Measurements from ENCODE around the gene MKLN1. TPM values are rescaled to one million over a fixed set of nuclear protein-coding genes. Genes with fewer than 3 reads are reported as not detected.

Gene MKLN1
- total and polyA plus RNA-seq, 2 of the 4 experiments (the other 2 are of a cell fraction), result 17.5 to 52.0 TPM

GRCh38 chr7:131471250-131472004 lies 143.8 kb downstream of the MKLN1 start:
- Histone ChIP-seq H3K14ac (replicated peaks; ENCODE audit: low read depth, low read length) (no peak overlapping the region), H2AK9ac (replicated peaks; ENCODE audit: low read depth, low read length, poor library complexity) (no peak overlapping the region), H4K91ac (ENCODE audit: insufficient read depth, low read depth, low read length) (no peak overlapping the region), H3K9ac (ENCODE audit: low read depth, low read length) (no peak overlapping the region), H3K79me1 (ENCODE audit: low read depth in 1 of 2, low read length in 2 of 2) (peaks cover 3 to 4% of the 10 kb centered on the region in 2 experiments; a peak in 2 of 4 replicates), H3K36me3 (ENCODE audit: control insufficient read depth, insufficient read depth, low read length) (peaks cover 29% of the 10 kb centered on the region), H3K18ac (ENCODE audit: low read depth, low read length) (no peak overlapping the region), H2AFZ (replicated peaks; ENCODE audit: low read length, poor library complexity) (no peak overlapping the region), H3K4me3 (ENCODE audit: insufficient read depth, low read depth, low read length) (no peak overlapping the region), H2BK15ac (ENCODE audit: low read depth, low read length) (no peak overlapping the region), H3K23ac (ENCODE audit: low read depth, low read length) (no peak overlapping the region), H3K9me1 (ENCODE audit: insufficient read depth, low read length) (no peaks in the 10 kb centered on the region), H3K4me2 (ENCODE audit: low read depth, low read length) (no peak overlapping the region), H3K4ac (ENCODE audit: low read depth, low read length) (no peak overlapping the region), H3K56ac (ENCODE audit: extremely low read depth, insufficient read depth, low read length) (no peak overlapping the region), H2AK5ac (ENCODE audit: low read depth, low read length) (no peak overlapping the region), H3K9me3 (ENCODE audit: control insufficient read depth, insufficient read depth, low read length) (no peaks in the 10 kb centered on the region), H2BK20ac (ENCODE audit: low read depth, low read length) (no peak overlapping the region), H2BK120ac (ENCODE audit: low read depth, low read length) (no peak overlapping the region), H4K20me1 (ENCODE audit: insufficient read depth, low read length) (no peaks in the 10 kb centered on the region), H3K27ac (ENCODE audit: insufficient read depth, low read length) (no peak overlapping the region), H3K27me3 (ENCODE audit: control insufficient read depth, insufficient read depth, low read length) (no peaks in the 10 kb centered on the region), H3K4me1 (ENCODE audit: control insufficient read depth, insufficient read depth, low read length) (no peaks in the 10 kb centered on the region), H4K8ac (ENCODE audit: low read depth in 2 of 2, low read length in 2 of 2) (no peak overlapping the region), H4K5ac (ENCODE audit: low read depth, low read length) (no peak overlapping the region), H2BK5ac (ENCODE audit: low read depth, low read length, poor library complexity, severe bottlenecking) (no peak overlapping the region)
- intact Hi-C loops (cut with micrococcal nuclease), result no loop called here
- ChIA-PET CTCF (no interaction called here), POLR2A (ENCODE audit: unreplicated experiment) (no interaction called here)
- BruUV-seq (replicated peaks), result no TSS peak
- in situ Hi-C loops (cut with MboI; ENCODE audit: low sequenced_read_pairs), result no loop called here
- ATAC-seq (ENCODE audit: low read depth) (no peak), DNase-seq (no peak)
- 90% methylated on average over 2 of the region's 4 CpGs; no CpG with 5 or more reads in 1 of the 2 experiments for WGBS, 2 experiments (ENCODE audit: extremely low coverage in 2 of 2, insufficient read length in 1 of 2)
- dilution Hi-C loops (cut with HindIII; ENCODE audit: low sequenced_read_pairs, unreplicated experiment), result no loop called here
- no peak for TF ChIP-seq MXI1 (IDR thresholded peaks at IDR 0.05; ENCODE audit: borderline replicate concordance, low read depth, low read length)
- no peak for TF ChIP-seq ELK1 (IDR thresholded peaks at IDR 0.05; ENCODE audit: borderline replicate concordance, low read depth, low read length)
- no peak for TF ChIP-seq CHD1 (IDR thresholded peaks at IDR 0.05; ENCODE audit: low read depth, low read length)
- no peak for TF ChIP-seq RAD21 (IDR thresholded peaks at IDR 0.05; ENCODE audit: low read length)
- no peak for TF ChIP-seq BHLHE40 (IDR thresholded peaks at IDR 0.05; ENCODE audit: low read depth, low read length)
- TF ChIP-seq RFX5 (IDR thresholded peaks at IDR 0.05; ENCODE audit: low read depth, low read length), result no peak; the same call in 1 of the 2 replicates
- no peak for TF ChIP-seq RCOR1 (IDR thresholded peaks at IDR 0.05; ENCODE audit: insufficient replicate concordance, low read length)
- TF ChIP-seq SMC3 (IDR thresholded peaks at IDR 0.05; ENCODE audit: low read depth, low read length), result no peak
